Tibial artery (tissue), 4 donors: ENCODE measurements around the gene KRTAP2-1.

ENCODE experiments used
- DNase-seq, 2 donors: peaks; one replicate each; pipeline ENCODE4 v3.0.0-alpha.2; 2019
- H3K27ac ChIP-seq, 2 donors: fragments of 200-600 bp; sonication (generic) in 1 of 2; 1 replicate in 1 of 2; 2 replicates in 1 of 2; pipeline ENCODE4 v1.5.1; 2018 to 2019; ENCODE audit warnings: mild to moderate bottlenecking in 1 of 2
- H3K27me3 ChIP-seq, 2 donors: fragments of 200-600 bp; sonication (generic) in 1 of 2; one replicate each; pipeline versions ENCODE4 v1.5.1 to v1.6.0; 2016 to 2019
- H3K36me3 ChIP-seq, 3 donors: fragments of 200-600 bp; sonication (generic) in 2 of 3; one replicate each; pipeline ENCODE4 v1.5.1; 2016 to 2019; ENCODE audit warnings: mild to moderate bottlenecking in 2 of 3
- H3K4me1 ChIP-seq, 4 donors: fragments of 200-600 bp; sonication (generic) in 2 of 4; 1 replicate in 3 of 4; 2 replicates in 1 of 4; pipeline ENCODE4 v1.5.1; 2016 to 2019
- H3K4me3 ChIP-seq, 2 donors: fragments of 200-600 bp; sonication (generic) in 1 of 2; 1 replicate in 1 of 2; 2 replicates in 1 of 2; pipeline ENCODE4 v1.5.1; 2018 to 2019; ENCODE audit warnings: mild to moderate bottlenecking in 2 of 2
- H3K9me3 ChIP-seq, 3 donors: fragments of 200-600 bp; sonication (generic) in 1 of 3; one replicate each; pipeline ENCODE4 v1.5.1; 2016 to 2019
- intact Hi-C: fragments of 100-400 bp; cut with DNase I; formaldehyde crosslinking; loops from one replicate; pipeline ENCODE4 v1.15.0; 2023; ENCODE audit warnings: low total_unique reads
- TF ChIP-seq, protein P1 (sequence below), 2 experiments: fragments of 200-600 bp in 1 of 2; fragments of 450-650 bp in 1 of 2; IDR thresholded peaks; one replicate each; pipeline ENCODE4 v1.5.1; 2017 to 2019; ENCODE audit warnings: antibody characterized with exemption in 2 of 2, mild to moderate bottlenecking in 1 of 2, moderate library complexity in 1 of 2

Gene KRTAP2-1

DNA sequence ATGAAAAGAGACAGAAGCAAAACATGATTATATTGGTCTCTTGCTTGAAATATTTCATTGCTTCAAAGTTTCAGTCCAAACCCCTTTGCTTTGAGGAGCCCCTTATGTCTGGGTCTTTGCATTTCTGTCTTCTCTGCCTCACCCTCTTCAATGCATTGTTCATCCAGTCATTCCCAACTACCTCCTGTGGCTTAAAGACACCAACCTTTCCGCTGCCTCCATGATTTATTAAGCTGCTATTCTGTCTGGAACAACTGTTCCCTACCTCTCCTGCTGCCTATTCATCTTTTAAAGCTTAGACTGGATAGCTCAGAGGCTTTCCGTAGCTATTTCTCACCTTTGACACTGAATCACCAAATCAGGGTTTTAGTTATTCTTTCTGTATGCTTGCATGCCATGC, 49.8 kb downstream of the KRTAP2-1 start:
- Histone ChIP-seq H3K9me3 (no peaks in the 10 kb centered on the region), H3K27me3 (peaks cover 0 to 12% of the 10 kb centered on the region in 2 donors), H3K36me3 (no peaks in the 10 kb centered on the region), H3K4me3 (no peak overlapping the region), H3K27ac (no peak overlapping the region), H3K4me1 (no peaks in the 10 kb centered on the region)
- DNase-seq, result no peak
- TF ChIP-seq, protein P1, sequence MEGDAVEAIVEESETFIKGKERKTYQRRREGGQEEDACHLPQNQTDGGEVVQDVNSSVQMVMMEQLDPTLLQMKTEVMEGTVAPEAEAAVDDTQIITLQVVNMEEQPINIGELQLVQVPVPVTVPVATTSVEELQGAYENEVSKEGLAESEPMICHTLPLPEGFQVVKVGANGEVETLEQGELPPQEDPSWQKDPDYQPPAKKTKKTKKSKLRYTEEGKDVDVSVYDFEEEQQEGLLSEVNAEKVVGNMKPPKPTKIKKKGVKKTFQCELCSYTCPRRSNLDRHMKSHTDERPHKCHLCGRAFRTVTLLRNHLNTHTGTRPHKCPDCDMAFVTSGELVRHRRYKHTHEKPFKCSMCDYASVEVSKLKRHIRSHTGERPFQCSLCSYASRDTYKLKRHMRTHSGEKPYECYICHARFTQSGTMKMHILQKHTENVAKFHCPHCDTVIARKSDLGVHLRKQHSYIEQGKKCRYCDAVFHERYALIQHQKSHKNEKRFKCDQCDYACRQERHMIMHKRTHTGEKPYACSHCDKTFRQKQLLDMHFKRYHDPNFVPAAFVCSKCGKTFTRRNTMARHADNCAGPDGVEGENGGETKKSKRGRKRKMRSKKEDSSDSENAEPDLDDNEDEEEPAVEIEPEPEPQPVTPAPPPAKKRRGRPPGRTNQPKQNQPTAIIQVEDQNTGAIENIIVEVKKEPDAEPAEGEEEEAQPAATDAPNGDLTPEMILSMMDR (IDR thresholded peaks at IDR 0.05), result no peak
- intact Hi-C loops, result no loop called here

DNA sequence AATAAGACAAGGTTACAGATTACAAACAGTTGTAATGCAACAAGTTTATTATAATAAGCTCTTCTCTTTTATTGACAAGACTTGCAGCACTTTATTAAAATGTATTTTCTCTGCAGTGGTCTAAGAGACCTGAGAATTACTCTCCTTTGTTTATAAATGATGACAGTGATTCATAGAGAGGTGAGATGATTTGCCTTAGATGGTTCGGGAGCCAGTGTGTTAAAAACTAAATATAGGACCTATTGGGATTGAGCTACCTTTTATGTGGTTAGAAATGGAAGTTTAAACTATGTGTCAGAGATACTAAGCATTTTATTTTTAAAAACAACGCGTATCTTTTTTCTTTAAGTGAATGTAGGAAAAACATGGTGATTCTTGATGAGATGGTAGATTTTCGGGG, 50.3 kb downstream of the KRTAP2-1 start:
- intact Hi-C loops, result no loop called here
- DNase-seq, result no peak

More for the DNA sequence above, 50.3 kb downstream of the KRTAP2-1 start:
- no peak overlapping the region for H3K4me3 ChIP-seq
- no peaks in the 10 kb centered on the region for H3K9me3 ChIP-seq
- H3K36me3 ChIP-seq, result no peaks in the 10 kb centered on the region
- H3K27me3 ChIP-seq, result peaks cover 0 to 12% of the 10 kb centered on the region in 2 donors
- H3K4me1 ChIP-seq, result no peaks in the 10 kb centered on the region
- H3K27ac ChIP-seq, result no peak overlapping the region
- TF ChIP-seq, protein P1 (IDR thresholded peaks at IDR 0.05), result no peak
